ENCODE data around the gene CDKAL1.

- TF ChIP-seq CTCF (IDR thresholded peaks at IDR 0.05; ENCODE audit: low read depth, low read length) (no peak), EZH2phosphoT487 (IDR thresholded peaks at IDR 0.05; ENCODE audit: low read depth) (no peak)
Observed at GRCh38 chr6:21103626-21104224, 569.5 kb downstream of the CDKAL1 start.
